DOHH2 (cell line): ENCODE measurements around the gene RABGAP1L.

Experiments used
- CTCF ChIP-seq: fragments of 200-600 bp; sonication (generic); IDR thresholded peaks from one replicate; pipeline ENCODE4 v1.5.1; 2014; ENCODE audit warnings: antibody characterized with exemption, mild to moderate bottlenecking, low read depth, low read length; ENCODE audit not compliant: poor library complexity, severe bottlenecking
- EZH2phosphoT487 ChIP-seq: fragments of 200-600 bp; sonication (generic); IDR thresholded peaks from 2 replicates; pipeline ENCODE4 v1.6.1; 2017; ENCODE audit warnings: borderline replicate concordance, mild to moderate bottlenecking, antibody characterized with exemption, low read length, moderate library complexity, mixed read lengths

- TF ChIP-seq CTCF, result no peak
- no peak for TF ChIP-seq EZH2phosphoT487
These were observed 375.5 kb downstream of the RABGAP1L start for GRCh38 chr1:174534789-174535188.
